HG03097 (cell line): ENCODE measurements around the gene CCDC134.
"Not testable (repeated sequence)": the region's sequence is repeated elsewhere in the genome, so short reads cannot be mapped to it uniquely, and the experiment has no call there.

Experiments used
- ATAC-seq: cut with Tn5 transposase; IDR thresholded peaks from one replicate; pipeline ENCODE4 v1.9.1; 2021; ENCODE audit not compliant: unreplicated experiment, low FRiP score

Gene CCDC134

DNA sequence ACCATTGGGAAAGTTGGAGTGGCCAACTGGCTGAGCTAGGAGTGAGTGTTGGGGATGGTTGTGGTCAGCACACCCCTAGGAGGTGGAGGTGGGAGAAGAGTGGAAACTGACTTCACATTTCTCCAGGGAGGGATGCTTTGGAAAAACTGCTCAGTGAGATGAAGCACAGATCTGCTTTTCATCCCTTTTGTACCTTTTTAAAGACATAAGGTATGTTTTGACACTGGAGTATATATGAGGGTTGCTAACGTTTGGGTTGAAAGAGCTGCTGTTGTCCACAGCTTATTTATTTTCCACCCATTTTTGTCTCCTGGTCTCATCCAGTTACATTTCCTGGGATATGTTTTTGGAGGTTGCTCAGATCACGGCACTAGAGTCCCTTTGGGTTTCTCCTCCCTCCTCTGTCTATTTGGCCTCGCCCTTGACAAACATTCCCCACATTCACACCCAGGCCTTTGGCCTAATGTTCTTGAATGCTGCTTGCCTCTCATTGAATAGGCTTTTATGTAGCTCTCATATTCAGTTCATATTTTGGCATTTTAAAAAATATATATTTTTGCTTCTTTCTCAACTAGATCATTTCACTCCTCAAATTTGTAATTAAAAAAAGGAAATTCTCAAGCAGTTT, 40.7 kb downstream of the CCDC134 start:
- no peak for ATAC-seq

DNA sequence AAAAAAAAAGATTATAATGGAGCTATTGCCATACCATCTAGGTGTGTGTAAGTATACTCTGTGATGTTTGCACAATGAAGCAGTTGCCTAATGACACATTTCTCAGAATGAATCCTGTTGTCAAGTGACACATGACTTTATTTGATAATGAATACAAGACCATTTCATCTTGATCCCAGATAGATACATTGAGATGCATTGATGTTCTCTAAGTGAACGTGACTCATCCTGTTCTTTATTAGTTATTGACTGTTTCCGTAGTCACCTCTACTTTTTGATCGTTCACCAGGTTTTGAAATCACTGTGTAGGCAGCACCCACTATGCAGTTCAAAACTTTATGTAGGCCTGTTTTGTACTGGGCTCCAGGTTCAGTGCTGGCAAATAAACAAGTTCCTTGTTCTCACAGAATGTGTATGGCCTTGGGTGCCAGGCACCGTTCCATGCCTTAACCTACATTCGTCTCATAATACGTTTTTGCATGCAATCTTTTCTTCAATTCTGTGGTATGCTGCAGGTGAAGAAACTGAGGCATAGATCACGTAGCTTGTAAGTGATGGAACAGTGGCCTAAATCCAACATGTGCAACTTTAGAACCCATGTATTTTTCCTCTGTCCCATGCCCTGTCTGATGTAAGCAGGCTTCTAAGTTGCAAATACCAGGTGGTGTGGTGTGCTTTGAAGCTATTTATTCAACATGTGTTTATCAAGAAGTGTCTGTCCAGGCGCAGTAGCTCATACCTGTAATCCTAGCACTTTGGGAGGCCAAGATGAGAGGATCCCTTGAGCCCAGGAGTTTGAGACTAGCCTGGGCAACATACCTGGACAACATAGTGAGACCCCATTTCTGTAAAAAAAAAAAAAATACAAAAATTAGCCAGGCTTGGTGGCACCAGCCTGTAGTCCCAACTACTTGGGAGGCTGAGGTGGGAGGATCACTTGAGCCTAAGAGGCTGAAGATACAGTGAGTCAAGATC, 42.8 kb downstream of the CCDC134 start:
- ATAC-seq, result no peak

DNA sequence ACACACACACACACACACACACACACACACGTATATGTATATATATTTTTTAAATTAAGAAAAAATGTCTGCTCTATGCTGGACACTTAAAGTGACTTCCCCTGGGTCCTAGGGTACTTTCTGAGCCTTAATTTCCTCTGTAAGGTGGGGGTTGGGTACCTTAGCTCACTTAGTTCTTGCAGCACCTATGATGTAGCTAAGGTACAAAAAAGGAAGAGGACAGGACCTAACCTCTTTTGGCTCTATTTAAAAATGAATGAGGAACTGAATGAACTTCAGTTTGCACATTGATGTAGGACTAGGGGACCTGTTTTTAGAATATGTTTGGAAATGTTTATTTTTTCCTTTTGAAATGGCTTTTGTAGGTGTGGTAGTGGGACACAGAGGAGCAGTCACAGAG, 43.6 kb downstream of the CCDC134 start:
- ATAC-seq, result no peak

DNA sequence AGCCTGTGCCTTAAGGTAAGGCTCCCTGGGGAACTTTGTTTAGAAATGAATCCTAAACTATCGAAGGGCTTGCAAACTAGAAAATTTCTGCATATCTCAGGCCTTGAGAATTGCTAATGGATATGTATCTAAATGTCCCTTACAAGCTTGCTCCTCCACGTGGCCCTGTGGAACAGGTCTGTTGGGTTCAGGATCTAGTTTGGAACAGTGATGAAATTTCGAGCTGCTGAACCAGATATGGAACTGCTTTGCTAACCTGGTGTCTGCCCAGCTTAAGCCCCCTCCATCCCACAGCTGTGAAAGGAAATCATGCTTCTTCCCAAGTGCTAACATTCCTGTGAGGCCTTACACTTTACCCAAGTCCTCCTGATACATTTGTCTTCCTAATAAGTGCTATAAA, 44.0 kb downstream of the CCDC134 start:
- no peak for ATAC-seq

DNA sequence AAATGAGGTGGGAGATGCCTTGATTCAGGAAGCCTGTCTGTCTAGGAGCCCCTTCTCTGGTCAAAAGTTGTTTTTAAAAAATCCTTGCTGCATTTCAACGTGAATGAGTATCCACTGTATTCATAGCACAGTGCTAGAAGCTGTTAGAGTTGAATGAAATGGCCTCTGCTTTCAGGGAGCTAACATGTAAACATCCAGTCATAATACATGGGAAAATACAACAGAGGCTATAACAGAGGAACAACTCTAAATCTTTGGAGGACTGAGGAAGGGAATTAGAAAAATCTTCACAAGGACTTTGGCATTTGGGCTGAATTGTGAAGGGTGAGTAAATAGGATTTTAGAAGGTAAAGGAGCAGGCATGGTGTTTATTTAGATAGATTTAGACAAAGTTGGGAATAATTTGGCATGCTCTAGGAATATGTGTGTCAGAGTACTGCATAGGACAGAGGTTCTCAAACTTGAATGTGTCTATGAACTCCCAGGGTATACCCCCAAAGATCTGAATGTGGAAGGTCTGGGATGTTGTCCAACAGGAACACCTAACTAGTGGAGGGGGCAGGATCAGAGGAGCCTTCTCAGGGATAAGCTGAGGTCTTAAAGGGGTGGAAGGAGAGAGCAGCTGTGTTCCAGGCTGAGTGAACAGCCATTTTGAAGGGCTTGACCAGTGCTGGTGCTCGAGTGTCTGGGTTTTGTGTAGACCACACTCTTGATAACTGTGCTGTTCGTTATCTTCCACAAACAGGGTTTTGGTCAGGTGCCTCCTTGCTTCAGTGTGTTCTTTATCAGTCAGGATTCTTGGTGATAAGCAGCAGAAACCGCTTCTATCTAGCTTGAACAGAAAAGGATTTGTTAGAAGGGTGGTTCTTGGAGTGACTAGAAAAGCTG, 45.1 kb downstream of the CCDC134 start:
- ATAC-seq, result no peak

DNA sequence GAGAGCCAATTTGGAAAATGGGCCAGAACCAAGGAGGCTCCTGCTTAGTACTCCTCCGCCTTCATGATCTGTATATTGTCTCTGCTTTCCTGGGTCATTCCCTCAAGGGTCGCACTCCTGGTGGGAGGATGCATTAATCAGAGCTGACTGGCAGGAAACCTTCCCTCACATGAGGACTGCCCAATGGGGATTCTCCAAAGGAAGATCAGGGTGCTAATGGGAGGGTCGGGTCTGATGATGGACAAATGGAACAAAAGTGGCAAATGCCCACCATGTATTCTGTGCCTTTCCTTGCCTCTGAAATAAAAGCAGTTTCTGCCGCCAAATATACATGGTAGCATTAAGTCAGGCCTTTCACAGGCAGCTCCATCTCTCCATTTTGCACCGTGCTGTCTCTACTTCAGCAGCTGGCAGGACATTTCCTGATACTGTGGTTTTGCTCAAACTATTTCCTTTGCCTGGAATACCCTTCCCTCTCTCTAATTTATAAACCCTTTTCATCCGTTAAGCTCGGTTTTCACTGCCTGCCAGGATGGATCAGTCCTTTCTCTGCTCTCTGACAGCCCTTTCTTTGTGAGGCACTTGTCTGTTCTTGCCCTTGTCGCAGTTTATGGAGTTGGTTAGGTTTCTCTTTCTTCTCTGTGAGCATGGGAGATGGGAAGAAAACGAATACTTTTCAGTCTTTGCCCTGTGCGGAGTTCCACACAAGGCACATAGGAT, 45.9 kb downstream of the CCDC134 start:
- no peak for ATAC-seq

DNA sequence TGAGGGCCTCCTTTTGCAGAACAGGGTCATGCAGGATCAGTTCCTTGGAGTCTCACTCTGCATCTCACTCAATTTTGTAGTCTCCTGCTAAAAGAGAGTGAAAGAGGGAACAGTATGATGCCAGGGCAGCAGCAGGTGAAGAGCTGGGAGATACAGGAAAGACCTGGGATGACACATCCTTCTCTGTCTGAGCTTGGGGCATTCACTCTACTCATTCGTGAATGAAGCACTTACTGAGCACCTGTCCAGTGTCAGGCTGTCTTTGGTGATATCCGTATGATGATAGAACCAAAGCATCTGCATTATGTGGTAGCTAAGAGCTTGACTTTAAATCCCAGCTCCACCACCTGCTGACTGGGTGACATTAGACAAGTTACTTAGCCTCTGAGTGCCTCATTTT, 46.8 kb downstream of the CCDC134 start:
- ATAC-seq, result no peak

DNA sequence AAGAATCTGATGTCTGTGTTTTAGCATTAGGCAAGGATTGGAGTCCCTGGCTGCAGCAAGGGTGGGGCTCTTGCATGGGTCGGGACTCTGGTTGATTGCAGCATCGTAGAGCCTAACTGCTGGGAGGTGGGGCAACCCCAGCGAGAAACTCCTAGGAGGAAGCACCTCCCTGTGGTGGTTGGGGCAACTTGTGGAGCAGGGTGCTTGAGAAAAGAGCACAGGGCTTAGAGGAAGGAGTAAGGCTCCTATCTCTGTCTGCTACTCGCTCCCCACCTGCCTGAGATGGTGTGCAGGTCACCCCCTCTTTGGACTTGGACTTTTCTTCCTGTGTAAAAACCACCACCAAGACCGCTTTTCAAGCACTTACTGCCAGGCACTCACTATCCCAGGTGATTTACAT, 48.0 kb downstream of the CCDC134 start:
- ATAC-seq, result no peak

DNA sequence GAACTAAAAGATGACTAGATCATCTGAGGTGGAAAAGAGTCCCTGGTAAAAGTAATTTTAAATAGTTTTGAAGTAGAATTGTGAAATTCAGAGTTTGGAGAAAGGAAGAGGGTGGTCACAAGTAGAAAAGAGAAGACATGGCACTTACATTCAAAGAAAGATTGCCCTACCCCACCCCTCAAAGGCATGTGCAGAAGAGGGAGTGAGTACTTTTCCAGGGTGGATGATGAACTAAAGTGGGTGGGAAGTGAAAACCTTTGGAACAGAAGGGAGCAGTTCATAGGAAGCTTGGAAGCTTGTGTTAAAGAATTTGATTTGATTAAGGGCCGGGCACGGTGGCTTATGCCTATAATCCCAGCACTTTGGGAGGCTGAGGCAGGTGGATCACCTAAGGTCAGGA, 56.0 kb downstream of the CCDC134 start:
- ATAC-seq, result no peak

DNA sequence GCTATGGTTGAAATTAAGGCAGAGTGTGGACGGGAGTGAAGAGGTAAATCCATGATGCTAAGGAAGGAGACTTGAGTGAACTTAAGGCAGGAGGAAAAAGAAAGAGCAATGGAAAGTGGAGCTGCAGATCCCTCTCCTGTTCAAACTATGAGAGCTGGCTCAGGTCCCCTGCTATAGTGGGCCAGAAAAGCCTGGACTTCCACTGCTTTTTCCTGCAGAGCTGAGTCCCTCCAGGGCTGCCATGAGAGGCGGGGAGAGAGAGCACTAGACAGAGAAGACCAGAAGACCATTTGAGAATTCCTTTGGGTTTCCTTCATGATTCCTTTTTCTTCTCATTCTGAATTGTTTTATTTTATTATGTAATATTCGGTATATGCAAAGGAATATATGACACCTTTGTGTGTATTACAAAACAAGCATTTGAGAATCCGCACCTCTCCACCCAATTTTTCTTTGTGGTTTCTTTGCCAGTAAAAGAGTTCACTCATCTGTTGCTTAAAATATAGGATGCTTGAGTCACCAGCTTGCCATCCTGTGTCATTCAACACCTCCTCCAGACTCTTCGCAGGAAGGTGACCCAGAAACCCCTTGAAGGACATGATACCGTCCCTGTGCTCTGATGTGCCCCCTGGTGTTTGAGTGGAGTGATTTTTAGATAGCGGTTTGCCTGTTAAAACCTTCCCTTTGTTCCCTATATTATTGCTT, 56.8 kb downstream of the CCDC134 start:
- ATAC-seq, result peak; percentile 46

DNA sequence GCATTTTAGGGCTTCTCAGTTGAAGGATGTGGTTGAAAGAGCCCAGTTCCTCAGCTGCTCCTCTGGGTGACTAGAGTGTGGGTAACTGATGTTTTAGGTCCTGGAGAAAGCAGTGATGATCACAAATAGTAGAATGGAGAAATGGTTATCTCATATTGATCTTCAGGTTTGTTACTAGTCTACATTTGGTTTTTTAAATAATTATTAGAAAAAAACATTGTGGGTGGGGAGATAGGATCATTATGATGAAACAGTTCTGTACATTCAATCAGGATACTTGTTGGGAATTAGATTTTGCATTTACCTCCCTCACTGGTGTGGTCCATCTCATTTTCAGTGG, 57.4 kb downstream of the CCDC134 start:
- no peak for ATAC-seq

DNA sequence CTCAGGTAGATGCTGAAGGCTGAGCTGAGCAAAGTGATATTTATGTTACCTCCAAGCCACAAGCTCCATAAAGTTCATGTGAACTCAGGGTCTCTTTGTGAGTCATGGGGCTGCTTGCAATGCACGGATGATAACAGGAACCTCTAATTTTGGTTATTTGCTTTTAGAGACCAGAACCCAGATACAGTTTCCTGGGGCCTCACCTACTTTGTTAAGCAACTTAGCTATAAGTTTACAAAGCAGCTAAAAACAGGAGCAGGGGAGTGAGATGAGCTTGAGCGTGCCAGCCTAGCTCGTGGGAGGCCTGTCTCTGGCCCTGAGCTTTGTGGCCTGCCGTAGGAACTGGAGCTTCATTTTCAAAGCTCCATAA, 61.7 kb downstream of the CCDC134 start:
- no peak for ATAC-seq

DNA sequence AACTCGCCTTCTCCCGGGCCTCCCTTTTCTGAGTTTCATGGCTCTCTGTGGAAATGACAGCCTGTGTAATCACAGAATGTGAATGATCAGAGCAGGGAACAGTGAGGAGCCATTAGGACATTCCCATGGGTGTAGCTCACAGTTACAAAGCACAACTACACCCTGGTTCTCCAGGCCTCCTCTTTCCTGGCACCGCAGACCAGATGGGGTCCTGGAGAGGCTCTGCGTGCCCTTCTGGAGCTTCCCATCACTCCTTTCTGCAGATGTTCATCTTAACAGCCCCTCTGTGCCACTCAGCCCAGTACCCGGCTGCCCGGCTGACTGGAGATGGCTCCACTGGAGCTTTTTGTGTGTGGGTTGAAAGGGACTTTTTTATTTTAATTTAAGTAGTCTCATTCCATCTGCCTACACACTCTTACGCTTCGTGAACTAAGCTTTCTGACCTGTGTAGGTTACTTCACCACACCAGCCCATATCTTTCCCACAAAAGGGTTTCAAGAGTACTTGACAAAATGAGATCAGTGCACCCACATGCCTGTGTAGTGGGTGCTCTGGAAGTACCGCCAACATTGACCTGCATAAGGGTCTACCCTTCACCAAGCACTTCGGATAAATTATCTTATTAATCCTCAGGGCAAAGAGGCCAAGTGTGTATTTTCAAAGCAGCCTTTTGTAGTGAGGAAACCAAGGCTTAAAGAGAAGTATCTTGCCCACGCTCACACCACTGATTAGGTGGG, 62.2 kb downstream of the CCDC134 start:
- peak; percentile 44 for ATAC-seq

DNA sequence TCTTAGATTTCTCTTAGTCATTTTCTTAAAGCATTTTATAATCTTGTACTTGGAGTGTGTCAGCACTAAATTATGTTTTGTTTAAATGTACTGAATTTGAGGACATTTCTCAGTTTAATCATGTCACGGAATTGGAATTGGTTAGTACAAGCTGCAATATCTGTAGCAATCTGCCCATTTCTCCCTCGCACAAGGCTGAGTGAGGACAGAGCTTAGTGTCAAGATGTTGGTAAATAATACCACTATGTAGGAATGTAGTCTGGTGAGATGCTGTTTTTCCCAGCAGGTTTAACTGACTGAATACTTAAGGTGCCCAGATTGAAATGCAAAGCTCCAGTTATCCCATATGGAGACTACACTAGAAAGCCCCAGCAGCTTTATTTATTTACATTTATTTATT, 63.0 kb downstream of the CCDC134 start:
- ATAC-seq, result no peak

DNA sequence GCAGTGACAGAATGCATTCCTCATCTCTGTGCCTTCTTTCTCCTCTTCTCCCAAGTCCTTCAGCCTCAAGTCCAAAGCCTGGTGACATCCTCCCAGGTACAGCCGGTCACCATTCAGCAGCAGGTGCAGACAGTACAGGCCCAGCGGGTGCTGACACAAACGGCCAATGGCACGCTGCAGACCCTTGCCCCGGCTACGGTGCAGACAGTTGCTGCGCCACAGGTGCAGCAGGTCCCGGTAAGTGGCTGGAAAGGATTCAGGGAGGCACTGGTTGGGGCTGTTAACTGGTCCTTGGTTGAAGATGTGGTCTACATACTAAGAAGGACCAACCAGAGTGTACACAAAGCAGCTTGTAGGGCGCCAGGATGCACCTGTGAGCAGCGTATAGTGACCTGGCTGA, 68.1 kb downstream of the CCDC134 start:
- no peak for ATAC-seq

DNA sequence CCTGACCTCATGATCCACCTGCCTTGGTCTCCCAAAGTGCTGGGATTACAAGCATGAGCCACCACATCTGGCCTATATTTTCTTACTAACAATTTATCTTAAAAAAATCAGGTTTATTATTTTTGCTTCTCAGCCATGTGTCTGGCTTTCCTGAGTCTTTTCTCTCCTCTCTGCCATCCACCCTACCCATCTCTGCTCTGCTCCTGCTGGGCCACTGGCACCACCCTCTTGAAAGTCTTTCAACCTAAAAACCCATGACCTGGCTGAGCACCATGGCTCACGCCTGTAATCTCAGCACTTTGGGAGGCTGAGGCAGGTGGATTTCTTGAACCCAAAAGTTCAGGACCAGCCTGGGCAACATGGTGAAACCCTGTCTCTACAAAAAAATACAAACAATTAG, 69.6 kb downstream of the CCDC134 start:
- not testable (repeated sequence) for ATAC-seq

DNA sequence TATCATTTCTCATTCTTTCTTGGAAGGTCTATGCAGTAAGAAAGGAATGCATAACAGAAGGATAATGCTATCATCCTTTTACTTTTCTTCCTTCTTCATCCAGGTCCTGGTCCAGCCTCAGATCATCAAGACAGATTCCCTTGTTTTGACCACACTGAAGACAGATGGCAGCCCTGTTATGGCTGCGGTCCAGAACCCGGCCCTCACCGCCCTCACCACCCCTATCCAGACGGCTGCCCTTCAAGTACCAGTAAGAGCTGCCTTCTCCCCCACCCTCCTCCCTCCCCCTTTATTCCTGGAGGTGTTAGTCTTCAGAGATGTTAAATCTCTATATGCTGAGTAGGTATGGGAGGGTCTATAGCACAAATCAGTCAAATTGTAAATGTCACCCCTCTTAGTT, 70.3 kb downstream of the CCDC134 start:
- no peak for ATAC-seq

DNA sequence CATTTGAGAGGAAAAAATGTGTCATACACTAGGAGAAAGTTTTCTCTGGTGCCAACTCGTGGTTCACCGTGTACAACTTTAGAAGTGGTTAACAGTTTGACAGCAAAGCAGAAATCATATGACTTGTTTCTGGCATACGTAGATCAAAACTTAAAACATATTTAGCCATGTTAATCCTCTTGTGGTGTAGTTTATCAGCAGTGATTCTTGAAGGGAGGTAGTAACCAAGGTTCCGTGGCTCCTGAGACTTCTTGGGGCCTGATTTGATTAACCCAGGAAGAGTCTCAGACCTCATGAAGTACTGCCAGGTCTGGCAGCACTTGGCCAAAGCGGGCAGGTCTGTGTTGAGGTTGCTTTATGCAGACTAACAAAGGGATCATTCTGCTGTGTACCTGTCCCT, 72.9 kb downstream of the CCDC134 start:
- ATAC-seq, result no peak

DNA sequence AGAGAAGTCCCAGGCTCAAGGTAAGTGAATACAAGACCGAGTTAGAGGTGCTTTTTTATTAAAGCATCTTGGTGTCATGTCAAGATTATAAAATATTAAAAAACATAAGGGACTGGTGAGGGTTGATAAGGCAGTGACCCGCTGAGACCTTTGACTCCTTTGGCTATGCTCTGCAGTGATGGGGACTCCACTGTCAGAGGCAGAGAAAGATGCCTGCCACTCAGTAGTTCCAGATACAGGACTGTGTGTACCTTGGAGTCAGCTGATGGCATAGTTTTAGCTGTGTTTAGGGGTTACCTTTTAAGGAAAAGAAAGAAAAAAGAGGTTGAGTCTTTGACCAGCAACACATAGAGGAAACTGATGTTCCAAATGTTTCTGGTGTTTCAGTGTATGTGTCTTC, 73.6 kb downstream of the CCDC134 start:
- ATAC-seq, result no peak
